ENCODE data around the gene DIP2C.

Gene DIP2C

DNA sequence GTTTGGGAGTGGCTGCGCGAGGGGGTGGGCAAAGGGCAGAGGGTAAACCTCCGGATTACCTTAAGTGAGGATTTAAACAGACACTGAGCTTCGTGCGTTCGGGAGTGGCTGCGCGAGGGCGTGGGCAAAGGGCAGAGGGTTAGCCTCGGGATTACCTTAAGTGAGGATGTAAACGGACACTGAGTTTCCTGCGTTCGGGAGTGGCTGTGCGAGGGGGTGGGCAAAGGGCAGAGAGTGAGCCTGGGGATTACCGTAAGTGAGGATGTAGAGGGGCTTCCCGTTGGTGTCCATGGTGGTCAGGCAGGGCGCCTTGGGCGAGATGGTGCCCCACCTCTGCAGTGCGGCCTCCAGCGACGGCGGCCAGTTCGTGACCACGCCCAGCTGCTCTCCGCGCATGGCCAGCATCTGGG lies 275.8 kb downstream of the DIP2C start:
- in situ Hi-C loops (cut with HindIII; ENCODE audit: low pct_ligation_motif_present, low sequenced_read_pairs): no loop called here
- TF ChIP-seq, protein P1, sequence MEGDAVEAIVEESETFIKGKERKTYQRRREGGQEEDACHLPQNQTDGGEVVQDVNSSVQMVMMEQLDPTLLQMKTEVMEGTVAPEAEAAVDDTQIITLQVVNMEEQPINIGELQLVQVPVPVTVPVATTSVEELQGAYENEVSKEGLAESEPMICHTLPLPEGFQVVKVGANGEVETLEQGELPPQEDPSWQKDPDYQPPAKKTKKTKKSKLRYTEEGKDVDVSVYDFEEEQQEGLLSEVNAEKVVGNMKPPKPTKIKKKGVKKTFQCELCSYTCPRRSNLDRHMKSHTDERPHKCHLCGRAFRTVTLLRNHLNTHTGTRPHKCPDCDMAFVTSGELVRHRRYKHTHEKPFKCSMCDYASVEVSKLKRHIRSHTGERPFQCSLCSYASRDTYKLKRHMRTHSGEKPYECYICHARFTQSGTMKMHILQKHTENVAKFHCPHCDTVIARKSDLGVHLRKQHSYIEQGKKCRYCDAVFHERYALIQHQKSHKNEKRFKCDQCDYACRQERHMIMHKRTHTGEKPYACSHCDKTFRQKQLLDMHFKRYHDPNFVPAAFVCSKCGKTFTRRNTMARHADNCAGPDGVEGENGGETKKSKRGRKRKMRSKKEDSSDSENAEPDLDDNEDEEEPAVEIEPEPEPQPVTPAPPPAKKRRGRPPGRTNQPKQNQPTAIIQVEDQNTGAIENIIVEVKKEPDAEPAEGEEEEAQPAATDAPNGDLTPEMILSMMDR (IDR thresholded peaks at IDR 0.05; ENCODE audit: low read depth, low read length, missing control alignments): no peak
- H3K36me3 ChIP-seq (replicated peaks): peaks cover 6% of the 10 kb centered on the region
- no peak overlapping the region for H3K4me3 ChIP-seq (ENCODE audit: low read depth, low read length)
- no peak overlapping the region for H3K27ac ChIP-seq
- H3K27me3 ChIP-seq (replicated peaks): no peaks in the 10 kb centered on the region
- no peak for DNase-seq

DNA sequence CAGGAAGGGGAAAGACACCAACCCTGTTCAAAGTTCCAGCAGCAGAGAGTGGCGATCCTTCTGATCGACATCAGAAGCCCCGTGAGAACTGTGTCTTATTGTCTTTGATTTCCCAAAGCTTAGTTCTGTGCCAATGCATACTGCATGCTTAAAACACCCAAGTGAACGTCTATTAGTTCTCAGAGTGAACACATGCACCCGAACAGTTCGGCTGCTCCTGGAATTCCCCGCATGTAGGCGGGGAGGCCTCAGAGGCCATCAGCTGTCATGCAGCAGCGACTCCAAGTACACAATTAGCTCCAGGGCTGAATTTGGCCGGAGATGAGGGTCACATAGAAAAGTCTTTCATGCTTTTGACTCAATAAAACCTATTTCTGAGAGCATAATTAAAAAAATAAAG lies 277.4 kb downstream of the DIP2C start:
- no peak for DNase-seq
- TF ChIP-seq, protein P1 (IDR thresholded peaks at IDR 0.05; ENCODE audit: low read depth, low read length, missing control alignments): no peak
- Histone ChIP-seq H3K27ac (no peak overlapping the region), H3K4me3 (ENCODE audit: low read depth, low read length) (no peak overlapping the region), H3K36me3 (replicated peaks) (peaks cover 9% of the 10 kb centered on the region), H3K27me3 (replicated peaks) (no peaks in the 10 kb centered on the region)
- in situ Hi-C loops (cut with HindIII; ENCODE audit: low pct_ligation_motif_present, low sequenced_read_pairs): no loop called here

DNA sequence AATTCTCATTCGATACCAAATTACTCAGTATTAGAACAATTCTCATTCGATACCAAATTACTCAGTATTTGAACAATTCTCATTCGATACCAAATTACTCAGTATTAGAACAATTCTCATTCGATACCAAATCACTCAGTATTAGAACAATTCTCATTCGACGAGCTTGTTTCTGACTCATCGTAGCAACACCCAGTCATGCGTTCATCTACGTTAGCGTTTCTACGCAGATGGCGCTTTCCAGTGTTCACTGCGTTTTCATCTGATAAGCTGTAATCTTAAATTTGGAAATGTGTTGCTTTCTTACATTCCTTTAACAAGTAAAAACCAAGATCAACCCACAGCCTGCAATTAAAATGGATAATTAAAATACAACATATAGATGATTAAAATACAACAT lies 277.9 kb downstream of the DIP2C start:
- Histone ChIP-seq H3K27ac (no peak overlapping the region), H3K4me3 (ENCODE audit: low read depth, low read length) (no peak overlapping the region), H3K36me3 (replicated peaks) (peaks cover 9% of the 10 kb centered on the region), H3K27me3 (replicated peaks) (no peaks in the 10 kb centered on the region)
- TF ChIP-seq, protein P1 (IDR thresholded peaks at IDR 0.05; ENCODE audit: low read depth, low read length, missing control alignments): no peak
- in situ Hi-C loops (cut with HindIII; ENCODE audit: low pct_ligation_motif_present, low sequenced_read_pairs): no loop called here
- DNase-seq: no peak

DNA sequence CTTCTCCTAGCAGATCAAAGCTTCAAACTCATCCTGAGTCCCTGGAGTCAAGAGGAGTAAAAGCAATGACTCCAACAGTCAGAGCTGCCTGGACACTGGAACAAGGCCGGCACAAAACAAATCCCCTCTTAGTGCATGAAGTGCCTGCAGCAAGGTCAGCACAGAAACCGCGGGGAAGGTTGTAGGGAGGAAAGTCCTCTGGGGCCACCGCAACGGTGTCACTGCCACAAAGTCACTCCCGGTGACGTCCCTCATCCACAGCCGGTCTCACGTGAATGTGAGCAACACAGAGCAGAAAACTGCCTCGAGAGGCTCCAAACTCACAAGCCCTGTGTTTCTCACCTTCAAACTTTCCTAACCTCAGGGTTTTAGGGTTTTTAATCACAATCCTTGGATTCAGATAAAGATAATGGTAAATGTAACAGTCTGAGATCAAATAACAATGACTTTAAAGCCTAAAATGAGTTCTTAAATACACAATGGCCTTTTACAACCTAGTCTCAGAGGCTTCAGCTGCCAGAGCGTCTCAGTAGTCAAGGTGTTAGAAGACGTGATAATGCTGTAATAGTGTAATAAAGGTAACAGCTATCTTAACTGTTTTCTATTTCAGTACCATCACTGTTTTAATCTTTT lies 279.9 kb downstream of the DIP2C start:
- Histone ChIP-seq H3K4me3 (ENCODE audit: low read depth, low read length) (no peak overlapping the region), H3K27ac (no peak overlapping the region), H3K27me3 (replicated peaks) (no peaks in the 10 kb centered on the region), H3K36me3 (replicated peaks) (peaks cover 9% of the 10 kb centered on the region)
- DNase-seq: no peak
- TF ChIP-seq, protein P1 (IDR thresholded peaks at IDR 0.05; ENCODE audit: low read depth, low read length, missing control alignments): no peak
- in situ Hi-C loops (cut with HindIII; ENCODE audit: low pct_ligation_motif_present, low sequenced_read_pairs): no loop called here

DNA sequence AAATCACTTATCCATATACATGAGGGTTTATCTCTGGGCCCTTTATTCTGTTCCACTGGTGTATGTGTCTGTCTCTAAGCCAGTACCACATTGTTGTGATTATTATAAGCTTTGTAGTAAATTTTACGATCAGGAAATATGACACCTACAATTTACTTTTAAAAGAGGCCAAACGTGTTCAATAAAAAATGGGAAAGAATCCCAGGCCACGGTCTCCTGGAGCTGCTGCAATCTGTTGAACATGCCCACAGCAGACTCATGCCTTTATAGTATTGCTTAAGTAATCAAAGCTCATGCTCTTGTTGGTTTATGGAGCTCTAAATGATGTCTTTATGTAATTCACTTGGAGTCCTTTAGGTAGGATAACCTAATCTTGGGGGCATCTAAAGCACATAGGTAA lies 281.2 kb downstream of the DIP2C start:
- H3K27me3 ChIP-seq (replicated peaks): no peaks in the 10 kb centered on the region
- TF ChIP-seq, protein P1 (IDR thresholded peaks at IDR 0.05; ENCODE audit: low read depth, low read length, missing control alignments): no peak
- H3K36me3 ChIP-seq (replicated peaks): peaks cover 5% of the 10 kb centered on the region
- DNase-seq: no peak
- in situ Hi-C loops (cut with HindIII; ENCODE audit: low pct_ligation_motif_present, low sequenced_read_pairs): no loop called here
- no peak overlapping the region for H3K4me3 ChIP-seq (ENCODE audit: low read depth, low read length)
- H3K27ac ChIP-seq: no peak overlapping the region

DNA sequence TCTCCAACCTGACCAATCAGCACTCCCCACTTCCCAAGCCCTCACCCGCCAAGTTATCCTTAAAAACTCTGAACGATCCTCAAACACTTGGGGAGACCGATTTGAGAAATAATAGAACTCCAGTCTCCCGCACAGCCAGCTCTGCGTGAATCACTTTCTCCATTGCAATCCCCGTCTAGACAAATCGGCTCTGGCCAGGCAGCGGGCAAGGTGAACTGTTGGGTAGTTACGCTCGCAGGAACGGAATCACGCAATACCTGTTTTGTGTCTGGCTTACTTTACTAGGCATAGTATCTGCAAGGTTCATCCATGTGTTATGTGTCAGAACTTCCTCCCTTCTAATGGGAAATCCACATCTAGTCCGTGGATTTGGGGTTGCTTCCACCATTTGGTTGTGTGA lies 282.5 kb downstream of the DIP2C start:
- TF ChIP-seq, protein P1 (IDR thresholded peaks at IDR 0.05; ENCODE audit: low read depth, low read length, missing control alignments): no peak
- H3K4me3 ChIP-seq (ENCODE audit: low read depth, low read length): no peak overlapping the region
- in situ Hi-C loops (cut with HindIII; ENCODE audit: low pct_ligation_motif_present, low sequenced_read_pairs): no loop called here
- H3K36me3 ChIP-seq (replicated peaks): peaks cover 5% of the 10 kb centered on the region
- no peak for DNase-seq
- H3K27ac ChIP-seq: no peak overlapping the region
- H3K27me3 ChIP-seq (replicated peaks): no peaks in the 10 kb centered on the region

Data from brain microvascular endothelial cell (primary cell).